GM21619 (cell line): ENCODE results near the gene AGAP2.

ENCODE experiments used
- ATAC-seq: cut with Tn5 transposase; IDR thresholded peaks from one replicate; pipeline ENCODE4 v1.9.1; 2021; ENCODE audit not compliant: unreplicated experiment

AGAP2 gene

GRCh38 chr12:57737467-57738460 is 778 bp downstream of the AGAP2 start:
- ATAC-seq: no peak

GRCh38 chr12:57736741-57737466 is 1.6 kb downstream of the AGAP2 start:
- ATAC-seq: no peak

- ATAC-seq: no peak
Observed at GRCh38 chr12:57735952-57736740, 2.4 kb downstream of the AGAP2 start.

GRCh38 chr12:57735198-57735855 is 3.2 kb downstream of the AGAP2 start:
- ATAC-seq: no peak

- no peak for ATAC-seq
Observed at GRCh38 chr12:57734591-57734990, 4.0 kb downstream of the AGAP2 start.

- no peak for ATAC-seq
Observed at GRCh38 chr12:57733928-57734327, 4.6 kb downstream of the AGAP2 start.

GRCh38 chr12:57732726-57733593 is 5.6 kb downstream of the AGAP2 start:
- ATAC-seq: no peak

- no peak for ATAC-seq
Observed at GRCh38 chr12:57732270-57732669, 6.3 kb downstream of the AGAP2 start.

- ATAC-seq: no peak
Observed at GRCh38 chr12:57731411-57732080, 7.0 kb downstream of the AGAP2 start.

GRCh38 chr12:57730336-57731067 is 8.0 kb downstream of the AGAP2 start:
- ATAC-seq: no peak

GRCh38 chr12:57729321-57729844 is 9.2 kb downstream of the AGAP2 start:
- ATAC-seq: no peak

GRCh38 chr12:57727758-57728395 is 10.7 kb downstream of the AGAP2 start:
- no peak for ATAC-seq

- no peak for ATAC-seq
Observed at GRCh38 chr12:57726884-57727757, 11.4 kb downstream of the AGAP2 start.

- ATAC-seq: no peak
Observed at GRCh38 chr12:57726151-57726883, 12.2 kb downstream of the AGAP2 start.

GRCh38 chr12:57725851-57726150 is 12.7 kb downstream of the AGAP2 start:
- ATAC-seq: no peak
